A549 (cell line): Measurements from ENCODE around the gene THEM4.

ENCODE experiments used
- EHMT2 ChIP-seq: fragments of 200-600 bp; sonication (generic); IDR thresholded peaks from 2 replicates; pipeline ENCODE4 v1.6.1; 2016; ENCODE audit warnings: antibody characterized with exemption, low read depth, mild to moderate bottlenecking, moderate library complexity
- EP300 ChIP-seq, 2 experiments: fragments of >200 bp; sonication (Bioruptor Twin); formaldehyde crosslinking; IDR thresholded peaks; 2 replicates in 1 of 2; 3 replicates in 1 of 2; pipeline ENCODE4 v1.6.1; 2016 to 2017
- ESRRA ChIP-seq: fragments of 150-350 bp; IDR thresholded peaks from 2 replicates; pipeline ENCODE4 v1.6.1; 2014; ENCODE audit warnings: mild to moderate bottlenecking, low read length, borderline replicate concordance
- GATA3 ChIP-seq: IDR thresholded peaks from 2 replicates; pipeline ENCODE4 v1.6.1; 2012; ENCODE audit warnings: borderline replicate concordance
- MYC ChIP-seq: IDR thresholded peaks from 2 replicates; pipeline ENCODE4 v1.6.1; 2012; ENCODE audit warnings: mild to moderate bottlenecking, inconsistent platforms, low read length, improper control_type of control experiment, borderline replicate concordance
- RAD21 ChIP-seq, 2 experiments: fragments of >200 bp in 1 of 2; sonication (Bioruptor Twin) in 1 of 2; formaldehyde crosslinking in 1 of 2; IDR thresholded peaks in 1 of 2; conservative IDR thresholded peaks in 1 of 2; 2 replicates in 1 of 2; 3 replicates in 1 of 2; pipeline ENCODE4 v1.6.1; 2012 to 2018; ENCODE audit warnings: inconsistent platforms in 1 of 2
- RARB ChIP-seq: fragments of 250-450 bp; sonication (Bioruptor Pico); IDR thresholded peaks from 2 replicates; pipeline ENCODE4 v1.8.0; 2021; ENCODE audit warnings: mild to moderate bottlenecking, moderate library complexity
- RCOR1 ChIP-seq: fragments of 150-350 bp; IDR thresholded peaks from 2 replicates; pipeline ENCODE4 v1.6.1; 2014; ENCODE audit warnings: antibody characterized with exemption, low read length, low read depth
- RNF2 ChIP-seq: fragments of 200-600 bp; sonication (generic); IDR thresholded peaks from 2 replicates; pipeline ENCODE4 v1.6.1; 2016; ENCODE audit warnings: low read depth, mild to moderate bottlenecking, antibody characterized with exemption, moderate library complexity, borderline replicate concordance
- TF ChIP-seq, protein P1 (sequence below): fragments of >200 bp; sonication (Bioruptor Twin); formaldehyde crosslinking; IDR thresholded peaks from 3 replicates; pipeline ENCODE4 v1.5.1; 2016

GRCh38 chr1:151912973-151913372 lies 3.7 kb upstream of the THEM4 start:
- TF ChIP-seq, protein P1, sequence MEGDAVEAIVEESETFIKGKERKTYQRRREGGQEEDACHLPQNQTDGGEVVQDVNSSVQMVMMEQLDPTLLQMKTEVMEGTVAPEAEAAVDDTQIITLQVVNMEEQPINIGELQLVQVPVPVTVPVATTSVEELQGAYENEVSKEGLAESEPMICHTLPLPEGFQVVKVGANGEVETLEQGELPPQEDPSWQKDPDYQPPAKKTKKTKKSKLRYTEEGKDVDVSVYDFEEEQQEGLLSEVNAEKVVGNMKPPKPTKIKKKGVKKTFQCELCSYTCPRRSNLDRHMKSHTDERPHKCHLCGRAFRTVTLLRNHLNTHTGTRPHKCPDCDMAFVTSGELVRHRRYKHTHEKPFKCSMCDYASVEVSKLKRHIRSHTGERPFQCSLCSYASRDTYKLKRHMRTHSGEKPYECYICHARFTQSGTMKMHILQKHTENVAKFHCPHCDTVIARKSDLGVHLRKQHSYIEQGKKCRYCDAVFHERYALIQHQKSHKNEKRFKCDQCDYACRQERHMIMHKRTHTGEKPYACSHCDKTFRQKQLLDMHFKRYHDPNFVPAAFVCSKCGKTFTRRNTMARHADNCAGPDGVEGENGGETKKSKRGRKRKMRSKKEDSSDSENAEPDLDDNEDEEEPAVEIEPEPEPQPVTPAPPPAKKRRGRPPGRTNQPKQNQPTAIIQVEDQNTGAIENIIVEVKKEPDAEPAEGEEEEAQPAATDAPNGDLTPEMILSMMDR = no peak
- TF ChIP-seq RCOR1 (no peak), RNF2 (no peak), GATA3 (no peak), MYC (no peak), RARB (CRISPR knock-in tag) (no peak), EP300 (IDR thresholded peaks at IDR 0.05) (no peak), EHMT2 (no peak), RAD21 (conservative IDR thresholded peaks at IDR 0.05 in 1 of 2, IDR thresholded peaks at IDR 0.05 in 1 of 2) (no peak), ESRRA (no peak)
